H9 (cell line): ENCODE results near the gene LYPD8. TPM values are rescaled to one million over a fixed set of nuclear protein-coding genes. Genes with fewer than 3 reads are reported as not detected.

Experiments used
- DNase-seq: peaks from one replicate; pipeline ENCODE4 v3.0.0-alpha.2; 2017
- H2AFZ ChIP-seq: one replicate; pipeline ENCODE4 v1.6.1; 2013; ENCODE audit warnings: mild to moderate bottlenecking, low read length, control low read depth, moderate library complexity
- H2AK5ac ChIP-seq: 2 replicates; pipeline ENCODE4 v1.6.1; 2013; ENCODE audit warnings: low read length, control low read depth, mixed read lengths; ENCODE audit not compliant: insufficient read length
- H2BK120ac ChIP-seq: one replicate; pipeline ENCODE4 v1.6.1; 2013; ENCODE audit warnings: low read depth, mild to moderate bottlenecking, low read length, control low read depth, inconsistent platforms; ENCODE audit not compliant: poor library complexity, severe bottlenecking
- H2BK12ac ChIP-seq: 2 replicates; pipeline ENCODE4 v1.6.1; 2013; ENCODE audit warnings: low read length, control low read depth, mixed read lengths, low read depth; ENCODE audit not compliant: insufficient read length
- H2BK15ac ChIP-seq: 2 replicates; pipeline ENCODE4 v1.6.1; 2013; ENCODE audit warnings: low read depth, low read length, control low read depth
- H2BK20ac ChIP-seq: one replicate; pipeline ENCODE4 v1.6.1; 2013; ENCODE audit warnings: low read depth, mild to moderate bottlenecking, low read length, control low read depth, inconsistent platforms; ENCODE audit not compliant: poor library complexity, severe bottlenecking
- H2BK5ac ChIP-seq: 2 replicates; pipeline ENCODE4 v1.6.1; 2013; ENCODE audit warnings: low read length, control low read depth, mixed read lengths; ENCODE audit not compliant: insufficient read length
- H3K14ac ChIP-seq: 2 replicates; pipeline ENCODE4 v1.6.1; 2013; ENCODE audit warnings: low read length, control low read depth; ENCODE audit not compliant: insufficient read depth
- H3K18ac ChIP-seq: 2 replicates; pipeline ENCODE4 v1.6.1; 2013; ENCODE audit warnings: low read depth, mild to moderate bottlenecking, mixed read lengths, low read length, control low read depth; ENCODE audit not compliant: insufficient read length
- H3K23ac ChIP-seq: 2 replicates; pipeline ENCODE4 v1.6.1; 2013; ENCODE audit warnings: low read length, control low read depth, mixed read lengths, low read depth; ENCODE audit not compliant: insufficient read length
- H3K23me2 ChIP-seq: 2 replicates; pipeline ENCODE4 v1.6.1; 2013; ENCODE audit warnings: low read depth, mild to moderate bottlenecking, mixed read lengths, low read length, control low read depth; ENCODE audit not compliant: insufficient read length, poor library complexity, severe bottlenecking
- H3K27ac ChIP-seq: 2 replicates; pipeline ENCODE4 v1.5.1; 2013; ENCODE audit warnings: low read length, control low read depth, mixed read lengths, low read depth; ENCODE audit not compliant: insufficient read length
- H3K27me3 ChIP-seq: 2 replicates; pipeline ENCODE4 v1.6.1; 2013; ENCODE audit warnings: low read length, control low read depth, inconsistent platforms; ENCODE audit not compliant: insufficient read depth
- H3K4ac ChIP-seq: 2 replicates; pipeline ENCODE4 v1.6.1; 2013; ENCODE audit warnings: low read depth, mild to moderate bottlenecking, control low read depth, inconsistent platforms, low read length, moderate library complexity
- H3K4me1 ChIP-seq: 2 replicates; pipeline ENCODE4 v1.6.1; 2013; ENCODE audit warnings: low read length, control low read depth, inconsistent platforms; ENCODE audit not compliant: insufficient read depth
- H3K4me2 ChIP-seq: 2 replicates; pipeline ENCODE4 v1.6.1; 2013; ENCODE audit warnings: low read length, control low read depth, mixed read lengths; ENCODE audit not compliant: insufficient read length, insufficient read depth
- H3K56ac ChIP-seq: 2 replicates; pipeline ENCODE4 v1.6.1; 2013; ENCODE audit warnings: low read depth, mild to moderate bottlenecking, mixed read lengths, low read length, control low read depth; ENCODE audit not compliant: insufficient read length
- H3K79me1 ChIP-seq: 2 replicates; pipeline ENCODE4 v1.6.1; 2013; ENCODE audit warnings: low read depth, mild to moderate bottlenecking, moderate library complexity, low read length, control low read depth, inconsistent platforms; ENCODE audit not compliant: insufficient read depth, poor library complexity, severe bottlenecking
- H3K79me2 ChIP-seq: 2 replicates; pipeline ENCODE4 v1.6.1; 2013; ENCODE audit warnings: low read length, control low read depth, inconsistent platforms; ENCODE audit not compliant: insufficient read depth
- H3K9ac ChIP-seq: 2 replicates; pipeline ENCODE4 v1.6.1; 2013; ENCODE audit warnings: low read length, control low read depth, mixed read lengths; ENCODE audit not compliant: insufficient read length; ENCODE audit errors: extremely low read depth
- H3K9me3 ChIP-seq: one replicate; pipeline ENCODE4 v1.6.1; 2013; ENCODE audit warnings: low read depth, low read length, inconsistent platforms; ENCODE audit not compliant: control insufficient read depth
- H3T11ph ChIP-seq: one replicate; pipeline ENCODE4 v1.6.1; 2013; ENCODE audit warnings: mild to moderate bottlenecking, low read length, control low read depth, inconsistent platforms
- H4K20me1 ChIP-seq: one replicate; pipeline ENCODE4 v1.6.1; 2013; ENCODE audit not compliant: control insufficient read depth, insufficient read length, insufficient read depth
- H4K5ac ChIP-seq: 2 replicates; pipeline ENCODE4 v1.6.1; 2013; ENCODE audit warnings: low read depth, mild to moderate bottlenecking, mixed read lengths, low read length, control low read depth; ENCODE audit not compliant: insufficient read length
- H4K8ac ChIP-seq: replicated peaks from 2 replicates; pipeline ENCODE4 v1.6.1; 2013; ENCODE audit warnings: low read length, control low read depth, mixed read lengths, low read depth; ENCODE audit not compliant: insufficient read length
- H4K91ac ChIP-seq: 2 replicates; pipeline ENCODE4 v1.6.1; 2013; ENCODE audit warnings: low read depth, mild to moderate bottlenecking, moderate library complexity, mixed read lengths, low read length, control low read depth; ENCODE audit not compliant: insufficient read length
- H3K27ac Mint-ChIP-seq, 3 experiments: 2 replicates in 2 of 3; 3 replicates in 1 of 3; pipeline ENCODE4 v1.8.0; 2020 to 2021; ENCODE audit warnings: mixed read lengths in 3 of 3, mild to moderate bottlenecking in 1 of 3, moderate library complexity in 1 of 3
- H3K27me3 Mint-ChIP-seq: 2 replicates; pipeline ENCODE4 v1.8.0; 2021; ENCODE audit warnings: low read depth, mild to moderate bottlenecking, moderate library complexity, mixed read lengths
- H3K36me3 Mint-ChIP-seq, 3 experiments: 2 replicates in 2 of 3; 3 replicates in 1 of 3; pipeline ENCODE4 v1.8.0; 2020 to 2021; ENCODE audit warnings: low read depth in 3 of 3, mixed read lengths in 3 of 3; ENCODE audit not compliant: insufficient read depth in 1 of 3
- H3K4me1 Mint-ChIP-seq, 2 experiments: 2 replicates each; pipeline ENCODE4 v1.8.0; 2020; ENCODE audit warnings: mixed read lengths in 2 of 2
- H3K4me3 Mint-ChIP-seq, 2 experiments: 2 replicates in 1 of 2; 3 replicates in 1 of 2; pipeline ENCODE4 v1.8.0; 2020 to 2021; ENCODE audit warnings: mild to moderate bottlenecking in 2 of 2, mixed read lengths in 2 of 2, moderate library complexity in 1 of 2
- H3K9me3 Mint-ChIP-seq, 2 experiments: 2 replicates in 1 of 2; 3 replicates in 1 of 2; pipeline ENCODE4 v1.8.0; 2020; ENCODE audit warnings: mild to moderate bottlenecking in 2 of 2, mixed read lengths in 2 of 2, moderate library complexity in 1 of 2
- WGBS: extraction: QIAGEN DNeasy Blood & Tissue Kit; methylation state at CpG from one replicate; pipeline ENCODE4 v1.1.7; 2013; ENCODE audit warnings: missing lambda C conversion rate, low lambda C conversion rate, mixed read lengths; ENCODE audit not compliant: insufficient read length; ENCODE audit errors: extremely low coverage; 5-methylcytosine and 5-hydroxymethylcytosine counted together
- total RNA-seq: library from RNA; stranded (reverse); gene quantifications from 2 replicates; pipeline ENCODE4 v1.2.1, GENCODE V29; 2021
- TF ChIP-seq, protein P1 (sequence below): fragments of 200-600 bp; sonication (generic); conservative IDR thresholded peaks from 3 replicates; pipeline ENCODE4 v1.8.0; 2021; ENCODE audit warnings: antibody characterized with exemption, mild to moderate bottlenecking

The LYPD8 gene
- total RNA-seq, 1 experiment from 2014 or later, result not detected

GRCh38 chr1:248740876-248741275 is 14.7 kb downstream of the LYPD8 start:
- H3K27me3 Mint-ChIP-seq, result peaks cover 2% of the 10 kb centered on the region
- H3K9me3 ChIP-seq, result peaks cover 87% of the 10 kb centered on the region
- H3K18ac ChIP-seq, result no peak overlapping the region

More at GRCh38 chr1:248740876-248741275, 14.7 kb downstream of the LYPD8 start:
- H2AK5ac ChIP-seq, result no peak overlapping the region
- H2BK5ac ChIP-seq, result no peak overlapping the region
- Mint-ChIP-seq H3K4me3 (no peak overlapping the region), H3K9me3 (peaks cover 89 to 97% of the 10 kb centered on the region in 2 experiments), H3K27ac (no peak overlapping the region), H3K36me3 (peaks cover 0 to 32% (median 8%) of the 10 kb centered on the region in 3 experiments; a peak in 5 of 7 replicates), H3K4me1 (no peaks in the 10 kb centered on the region)
- no peak overlapping the region for H4K5ac ChIP-seq
- H3K56ac ChIP-seq, result no peak overlapping the region
- no peak overlapping the region for H2AFZ ChIP-seq
- H3K79me2 ChIP-seq, result no peaks in the 10 kb centered on the region
- H3T11ph ChIP-seq, result no peak overlapping the region
- no peak overlapping the region for H3K14ac ChIP-seq
- H2BK12ac ChIP-seq, result no peak overlapping the region
- no peak overlapping the region for H3K4ac ChIP-seq
- no peaks in the 10 kb centered on the region for H4K20me1 ChIP-seq
- WGBS, result no CpG with 5 or more reads among the region's 7 CpGs
- no peak overlapping the region for H2BK20ac ChIP-seq
- H3K4me1 ChIP-seq, result no peaks in the 10 kb centered on the region
- TF ChIP-seq, protein P1, sequence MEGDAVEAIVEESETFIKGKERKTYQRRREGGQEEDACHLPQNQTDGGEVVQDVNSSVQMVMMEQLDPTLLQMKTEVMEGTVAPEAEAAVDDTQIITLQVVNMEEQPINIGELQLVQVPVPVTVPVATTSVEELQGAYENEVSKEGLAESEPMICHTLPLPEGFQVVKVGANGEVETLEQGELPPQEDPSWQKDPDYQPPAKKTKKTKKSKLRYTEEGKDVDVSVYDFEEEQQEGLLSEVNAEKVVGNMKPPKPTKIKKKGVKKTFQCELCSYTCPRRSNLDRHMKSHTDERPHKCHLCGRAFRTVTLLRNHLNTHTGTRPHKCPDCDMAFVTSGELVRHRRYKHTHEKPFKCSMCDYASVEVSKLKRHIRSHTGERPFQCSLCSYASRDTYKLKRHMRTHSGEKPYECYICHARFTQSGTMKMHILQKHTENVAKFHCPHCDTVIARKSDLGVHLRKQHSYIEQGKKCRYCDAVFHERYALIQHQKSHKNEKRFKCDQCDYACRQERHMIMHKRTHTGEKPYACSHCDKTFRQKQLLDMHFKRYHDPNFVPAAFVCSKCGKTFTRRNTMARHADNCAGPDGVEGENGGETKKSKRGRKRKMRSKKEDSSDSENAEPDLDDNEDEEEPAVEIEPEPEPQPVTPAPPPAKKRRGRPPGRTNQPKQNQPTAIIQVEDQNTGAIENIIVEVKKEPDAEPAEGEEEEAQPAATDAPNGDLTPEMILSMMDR, result no peak
- no peak overlapping the region for H2BK120ac ChIP-seq
- no peak for DNase-seq
- H3K79me1 ChIP-seq, result no peaks in the 10 kb centered on the region
- no peak overlapping the region for H3K27ac ChIP-seq
- no peak overlapping the region for H4K91ac ChIP-seq
- no peak overlapping the region for H3K4me2 ChIP-seq
- H3K9ac ChIP-seq, result no peak overlapping the region
- no peak overlapping the region for H4K8ac ChIP-seq
- H3K23ac ChIP-seq, result no peak overlapping the region
- H3K23me2 ChIP-seq, result no peaks in the 10 kb centered on the region
- no peak overlapping the region for H2BK15ac ChIP-seq
- no peaks in the 10 kb centered on the region for H3K27me3 ChIP-seq
